HUES48 (cell line): ENCODE data around the gene NPAS3.

Experiments
- H3K27ac ChIP-seq: one replicate; pipeline ENCODE4 v1.7.0; 2013; ENCODE audit warnings: low read depth, low read length, inconsistent platforms
- H3K27me3 ChIP-seq: 2 replicates; pipeline ENCODE4 v1.6.1; 2013; ENCODE audit warnings: mild to moderate bottlenecking, low read length; ENCODE audit not compliant: control insufficient read depth, insufficient read depth
- H3K36me3 ChIP-seq: 2 replicates; pipeline ENCODE4 v1.6.1; 2013; ENCODE audit warnings: low read length; ENCODE audit not compliant: control insufficient read depth, insufficient read depth
- H3K4me1 ChIP-seq: 2 replicates; pipeline ENCODE4 v1.6.1; 2013; ENCODE audit warnings: mild to moderate bottlenecking, low read length; ENCODE audit not compliant: control insufficient read depth, insufficient read depth
- H3K4me3 ChIP-seq: 2 replicates; pipeline ENCODE4 v1.5.1; 2013; ENCODE audit warnings: mild to moderate bottlenecking, low read depth, low read length
- H3K9ac ChIP-seq: 2 replicates; pipeline ENCODE4 v1.6.1; 2013; ENCODE audit warnings: mild to moderate bottlenecking, low read depth, low read length, moderate library complexity
- H3K9me3 ChIP-seq: 2 replicates; pipeline ENCODE4 v1.6.1; 2013; ENCODE audit warnings: low read length; ENCODE audit not compliant: control insufficient read depth, insufficient read depth

NPAS3 gene

DNA sequence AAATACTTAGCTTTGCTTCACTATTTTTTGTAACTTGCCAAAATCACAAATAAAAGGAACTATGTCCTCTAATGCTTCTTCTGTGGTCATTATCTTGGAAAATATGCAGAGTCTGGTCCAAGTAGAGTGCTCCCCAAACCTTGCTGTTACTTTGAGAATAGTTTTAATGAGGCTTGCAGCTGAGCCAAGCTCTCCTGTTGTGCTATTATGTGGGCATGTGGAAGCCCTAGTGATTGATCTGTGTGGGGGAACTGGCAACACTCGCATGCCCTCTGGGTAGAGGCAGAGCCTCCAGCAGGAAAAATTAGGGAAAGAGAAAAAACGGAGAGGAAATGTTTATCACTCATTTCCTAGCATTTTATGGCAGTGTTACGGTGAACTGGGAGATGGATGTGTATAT lies 539.1 kb downstream of the NPAS3 start:
- H3K27ac ChIP-seq, result no peak overlapping the region
- H3K4me3 ChIP-seq, result no peak overlapping the region
- H3K4me1 ChIP-seq, result peaks cover 47% of the 10 kb centered on the region
- H3K9me3 ChIP-seq, result no peaks in the 10 kb centered on the region
- H3K27me3 ChIP-seq, result no peaks in the 10 kb centered on the region
- H3K36me3 ChIP-seq, result no peaks in the 10 kb centered on the region
- no peak overlapping the region for H3K9ac ChIP-seq

DNA sequence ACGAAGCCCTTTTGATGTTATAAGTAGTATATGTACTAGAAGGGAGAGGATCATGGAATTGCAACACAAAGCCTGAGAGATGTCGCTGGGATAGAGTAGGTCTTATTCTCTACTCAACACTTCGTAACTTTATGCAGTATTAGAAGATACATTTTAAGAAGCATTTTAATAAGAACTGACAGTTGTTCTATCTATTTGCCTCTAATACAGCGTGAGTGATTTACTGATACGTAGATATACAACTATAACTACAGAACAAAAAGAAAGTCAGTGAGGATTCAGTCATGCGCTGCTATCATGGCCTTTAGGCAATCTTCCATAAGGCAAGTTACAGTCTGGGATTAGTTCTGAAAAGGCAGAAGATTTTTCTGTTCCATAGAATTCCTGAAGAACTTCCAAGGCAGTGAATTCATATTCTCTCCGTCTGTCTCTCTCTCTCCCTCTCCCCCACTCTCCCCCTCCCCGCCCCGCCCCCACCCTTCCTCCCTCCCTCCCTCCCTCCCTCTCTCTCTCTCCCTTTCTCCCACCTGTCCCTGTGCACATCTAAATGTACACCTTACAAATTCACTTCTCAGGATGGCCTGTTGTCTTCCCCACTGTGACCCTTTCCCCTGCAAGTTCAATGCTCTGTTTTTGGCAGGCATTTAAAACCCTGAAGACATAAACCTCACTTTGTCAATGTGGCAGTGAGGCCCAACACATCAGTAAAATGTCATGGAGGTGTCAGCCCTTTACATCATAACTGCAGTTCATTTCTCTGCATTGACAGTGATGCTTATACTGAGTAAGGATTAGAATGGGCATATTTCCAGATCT lies 541.6 kb downstream of the NPAS3 start:
- Histone ChIP-seq H3K4me3 (no peak overlapping the region), H3K36me3 (no peaks in the 10 kb centered on the region), H3K27ac (no peak overlapping the region)

DNA sequence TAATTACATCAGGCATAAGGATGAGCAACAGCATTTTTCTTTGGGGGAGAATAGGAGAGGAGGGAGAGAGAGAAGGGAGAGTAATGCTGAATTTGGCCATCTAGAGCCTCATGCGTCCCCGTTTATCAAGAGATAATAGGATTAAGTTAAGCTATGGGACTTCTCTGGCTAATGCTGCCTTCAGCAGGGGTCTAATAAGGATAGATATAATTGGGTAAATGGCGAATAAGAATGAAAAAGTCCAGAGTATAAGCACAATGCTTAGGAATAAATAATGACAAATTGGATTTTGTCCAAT lies 542.2 kb downstream of the NPAS3 start:
- Histone ChIP-seq H3K9ac (no peak overlapping the region), H3K9me3 (no peaks in the 10 kb centered on the region), H3K4me1 (peaks cover 37% of the 10 kb centered on the region), H3K4me3 (no peak overlapping the region), H3K27me3 (no peaks in the 10 kb centered on the region), H3K36me3 (no peaks in the 10 kb centered on the region), H3K27ac (no peak overlapping the region)

More for the DNA sequence above, 541.6 kb downstream of the NPAS3 start:
- Histone ChIP-seq H3K9ac (no peak overlapping the region), H3K9me3 (no peaks in the 10 kb centered on the region), H3K4me1 (peaks cover 42% of the 10 kb centered on the region), H3K27me3 (no peaks in the 10 kb centered on the region)

DNA sequence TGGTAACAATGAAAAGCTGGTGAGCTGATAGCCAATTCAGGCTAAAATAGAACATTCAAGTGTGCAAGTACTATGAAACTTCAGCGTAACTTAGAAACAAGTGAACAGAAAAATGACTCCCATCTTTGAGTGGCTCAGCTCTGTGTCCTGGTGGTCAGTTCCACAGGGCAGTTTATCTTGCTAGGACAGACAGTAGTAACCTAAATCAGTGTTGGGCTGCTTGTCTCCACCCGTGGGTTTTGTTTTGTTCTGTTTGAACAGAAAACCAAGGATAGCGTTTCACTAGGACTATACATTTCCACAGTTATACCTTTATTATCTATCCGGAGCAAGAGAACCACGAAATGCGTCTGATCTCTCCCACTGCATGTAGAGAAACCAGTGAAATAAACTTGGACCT lies 544.4 kb downstream of the NPAS3 start:
- H3K9me3 ChIP-seq, result no peaks in the 10 kb centered on the region
- no peak overlapping the region for H3K27ac ChIP-seq
- H3K4me3 ChIP-seq, result no peak overlapping the region
- no peaks in the 10 kb centered on the region for H3K27me3 ChIP-seq
- H3K36me3 ChIP-seq, result no peaks in the 10 kb centered on the region
- peaks cover 19% of the 10 kb centered on the region for H3K4me1 ChIP-seq
- H3K9ac ChIP-seq, result no peak overlapping the region

DNA sequence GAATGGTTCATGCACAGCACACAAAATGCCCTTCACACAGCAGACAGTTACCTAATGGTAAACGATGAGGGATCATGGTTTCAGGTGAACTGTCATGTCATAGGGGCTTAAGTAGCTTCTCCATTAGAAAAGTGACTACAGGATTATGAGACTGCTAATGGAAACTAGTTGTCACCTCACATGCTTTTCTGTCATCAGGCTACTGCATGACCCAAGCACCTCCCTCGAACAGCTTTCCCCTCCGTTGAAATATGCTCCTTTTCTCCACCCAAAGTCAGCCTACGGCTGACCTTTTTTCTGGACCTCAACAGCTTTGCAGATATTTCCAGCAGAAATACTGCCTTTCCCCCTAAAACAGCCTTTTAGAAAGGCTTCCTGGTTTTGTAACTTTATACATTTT lies 544.9 kb downstream of the NPAS3 start:
- no peaks in the 10 kb centered on the region for H3K9me3 ChIP-seq
- H3K4me3 ChIP-seq, result no peak overlapping the region
- no peak overlapping the region for H3K9ac ChIP-seq
- H3K27me3 ChIP-seq, result no peaks in the 10 kb centered on the region
- H3K27ac ChIP-seq, result no peak overlapping the region
- no peaks in the 10 kb centered on the region for H3K36me3 ChIP-seq
- peaks cover 15% of the 10 kb centered on the region for H3K4me1 ChIP-seq

DNA sequence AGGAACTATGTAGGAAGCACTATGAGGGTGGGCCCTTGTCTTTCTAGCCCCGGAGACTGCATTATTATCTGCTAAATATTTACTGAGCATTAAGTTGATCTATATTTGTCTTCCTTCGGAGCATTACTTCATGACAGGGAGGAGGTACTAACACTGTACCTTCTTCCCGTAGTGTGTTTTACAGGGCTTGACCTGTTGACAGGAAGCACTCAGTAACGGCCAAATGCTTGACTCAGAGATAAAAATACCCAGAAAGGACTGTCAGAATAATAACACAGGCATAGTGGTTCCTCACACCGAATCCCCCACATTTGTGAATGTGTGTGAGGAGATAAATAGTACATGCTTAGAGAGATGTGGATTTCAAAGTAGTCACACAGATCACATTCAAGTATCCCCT lies 545.6 kb downstream of the NPAS3 start:
- Histone ChIP-seq H3K27ac (no peak overlapping the region), H3K36me3 (no peaks in the 10 kb centered on the region), H3K4me3 (no peak overlapping the region), H3K9me3 (no peaks in the 10 kb centered on the region), H3K4me1 (peaks cover 10% of the 10 kb centered on the region), H3K9ac (no peak overlapping the region), H3K27me3 (no peaks in the 10 kb centered on the region)

DNA sequence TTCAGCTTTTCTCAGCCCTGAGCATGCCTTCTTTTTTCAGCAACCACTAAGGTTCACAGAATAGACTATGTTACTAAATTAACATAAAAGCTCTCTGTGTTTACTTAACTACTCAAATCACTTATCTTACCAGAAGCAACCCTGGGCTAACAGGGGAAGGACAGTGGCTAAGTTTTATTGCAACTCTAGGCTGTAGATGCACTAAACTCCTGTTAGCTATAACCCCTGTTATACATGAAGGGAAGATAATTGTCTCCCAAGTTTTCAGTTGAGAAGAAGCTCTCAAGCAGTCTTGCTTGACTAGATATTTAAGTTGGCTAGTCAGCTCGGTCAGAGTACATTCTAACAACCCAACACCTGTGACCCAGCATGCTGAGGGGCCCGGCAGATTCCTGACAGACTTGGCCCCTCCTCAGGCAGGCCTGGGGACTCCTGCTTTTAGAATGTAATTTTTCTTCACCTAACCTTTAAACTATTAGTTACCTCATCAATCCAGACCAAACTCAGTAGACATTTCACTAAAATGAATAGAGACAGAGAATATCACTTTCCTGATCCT lies 547.7 kb downstream of the NPAS3 start:
- Histone ChIP-seq H3K36me3 (no peaks in the 10 kb centered on the region), H3K4me1 (peaks cover 3% of the 10 kb centered on the region; the same call in 1 of the 2 replicates), H3K9me3 (no peaks in the 10 kb centered on the region), H3K9ac (no peak overlapping the region), H3K27ac (no peak overlapping the region), H3K4me3 (no peak overlapping the region), H3K27me3 (no peaks in the 10 kb centered on the region)

DNA sequence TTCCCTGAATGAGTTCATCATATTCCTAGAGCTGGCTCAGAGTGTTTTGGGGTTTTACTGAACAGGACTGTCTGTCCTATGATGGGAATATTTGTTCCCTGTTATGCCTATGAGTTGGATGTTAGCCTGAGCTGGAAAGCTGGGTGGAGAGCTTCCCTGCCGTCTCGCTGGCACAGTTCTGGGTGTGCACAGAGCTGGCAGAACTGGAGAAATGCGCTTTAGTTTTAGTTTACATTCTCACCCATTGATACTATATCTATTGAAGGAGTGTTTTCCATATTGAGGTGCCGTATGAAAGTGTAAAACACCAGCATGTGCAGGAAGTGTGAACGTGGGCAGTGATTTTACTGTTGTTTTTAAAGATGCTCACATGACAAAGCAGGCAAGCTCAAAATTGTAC lies 549.9 kb downstream of the NPAS3 start:
- Histone ChIP-seq H3K4me1 (peaks cover 6% of the 10 kb centered on the region; the same call in 1 of the 2 replicates), H3K36me3 (no peaks in the 10 kb centered on the region), H3K27ac (no peak overlapping the region), H3K27me3 (no peaks in the 10 kb centered on the region), H3K9ac (no peak overlapping the region), H3K9me3 (no peaks in the 10 kb centered on the region), H3K4me3 (no peak overlapping the region)

DNA sequence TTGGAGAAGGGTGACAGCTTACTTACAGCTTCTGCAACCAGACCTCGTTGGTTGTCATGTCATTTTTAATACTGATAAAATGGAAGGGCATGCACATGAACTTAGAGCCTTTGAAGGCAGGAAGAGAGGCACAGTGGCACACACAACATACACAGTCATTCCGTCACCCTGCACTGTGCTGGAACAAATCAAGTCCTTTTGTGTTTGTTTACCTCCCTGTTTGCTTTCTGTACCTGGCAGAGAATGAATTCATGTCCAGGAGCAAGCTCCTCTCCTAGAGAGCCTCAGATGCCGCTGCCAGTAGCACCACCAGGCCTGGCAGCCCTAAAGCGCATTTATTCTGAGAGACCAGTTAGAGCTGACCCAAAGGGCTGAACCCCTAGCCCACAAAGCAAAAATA lies 551.9 kb downstream of the NPAS3 start:
- Histone ChIP-seq H3K4me3 (no peak overlapping the region), H3K9ac (no peak overlapping the region), H3K36me3 (no peaks in the 10 kb centered on the region), H3K27ac (no peak overlapping the region), H3K4me1 (peaks cover 6% of the 10 kb centered on the region; the same call in 1 of the 2 replicates), H3K9me3 (no peaks in the 10 kb centered on the region), H3K27me3 (no peaks in the 10 kb centered on the region)

DNA sequence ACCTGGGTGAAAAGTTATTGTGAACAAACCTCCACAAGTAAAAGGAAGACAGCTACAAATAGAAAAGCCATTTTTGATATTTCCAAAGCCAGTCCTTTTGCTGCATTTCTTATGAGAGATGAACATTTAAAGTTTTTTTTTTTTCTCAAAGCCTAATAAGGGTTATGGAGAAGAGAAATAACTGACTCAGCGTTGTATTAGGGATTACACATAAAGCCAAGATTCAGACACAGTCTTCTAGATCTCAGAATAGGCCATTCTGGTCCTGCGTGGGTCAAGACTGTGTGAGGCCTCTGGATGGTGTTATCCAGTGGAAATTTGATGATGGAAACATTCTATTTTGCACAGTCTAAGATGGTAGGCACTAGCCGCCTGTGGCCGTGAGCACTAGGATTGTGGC lies 552.4 kb downstream of the NPAS3 start:
- Histone ChIP-seq H3K27me3 (no peaks in the 10 kb centered on the region), H3K9ac (no peak overlapping the region), H3K4me1 (peaks cover 3% of the 10 kb centered on the region; the same call in 1 of the 2 replicates), H3K27ac (no peak overlapping the region), H3K36me3 (no peaks in the 10 kb centered on the region), H3K4me3 (no peak overlapping the region), H3K9me3 (no peaks in the 10 kb centered on the region)

DNA sequence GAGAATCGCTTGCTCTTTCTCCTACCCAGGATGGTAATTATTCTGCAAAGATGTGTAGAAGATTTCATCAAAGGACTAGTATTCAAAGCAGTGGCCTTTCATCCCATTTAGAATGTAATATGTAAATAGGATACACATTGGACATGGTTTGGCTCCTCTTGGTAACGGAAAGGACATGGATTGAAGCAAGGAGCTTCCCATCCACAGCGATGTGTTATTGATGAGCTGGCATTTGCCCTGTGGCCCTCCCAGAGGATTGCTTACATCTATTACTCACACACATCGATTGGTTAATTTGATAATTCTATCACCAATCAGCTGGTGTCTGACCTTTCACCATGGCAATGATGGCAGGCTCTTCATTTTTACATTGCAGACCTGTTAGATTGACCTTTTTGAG lies 553.8 kb downstream of the NPAS3 start:
- no peak overlapping the region for H3K9ac ChIP-seq
- no peaks in the 10 kb centered on the region for H3K27me3 ChIP-seq
- H3K36me3 ChIP-seq, result no peaks in the 10 kb centered on the region
- H3K9me3 ChIP-seq, result no peaks in the 10 kb centered on the region
- H3K27ac ChIP-seq, result no peak overlapping the region
- H3K4me1 ChIP-seq, result 0 out of 2 replicates have a peak, but pooled peaks cover 2% of the 10 kb centered on the region
- H3K4me3 ChIP-seq, result no peak overlapping the region
